T-helper 22 cell (primary cell): Measurements from ENCODE around the gene TCF4.

Experiments
- DNase-seq: peaks from one replicate; pipeline ENCODE4 v3.0.0-alpha.2; 2020; ENCODE audit warnings: low read depth

TCF4 gene

GRCh38 chr18:55320424-55321264 lies 267.3 kb downstream of the TCF4 start:
- DNase-seq = no peak

GRCh38 chr18:55319459-55320193 lies 268.4 kb downstream of the TCF4 start:
- DNase-seq = no peak

GRCh38 chr18:55318951-55319441 lies 269.0 kb downstream of the TCF4 start:
- no peak for DNase-seq

GRCh38 chr18:55317864-55318263 lies 270.1 kb downstream of the TCF4 start:
- no peak for DNase-seq

GRCh38 chr18:55317324-55317723 lies 270.7 kb downstream of the TCF4 start:
- DNase-seq = no peak

- DNase-seq = no peak
These were observed 271.4 kb downstream of the TCF4 start for GRCh38 chr18:55316486-55317184.

- DNase-seq = no peak
These were observed 273.3 kb downstream of the TCF4 start for GRCh38 chr18:55314615-55315237.

- no peak for DNase-seq
These were observed 274.0 kb downstream of the TCF4 start for GRCh38 chr18:55314031-55314430.

- DNase-seq = no peak
These were observed 277.1 kb downstream of the TCF4 start for GRCh38 chr18:55310863-55311262.

GRCh38 chr18:55310044-55310676 lies 277.8 kb downstream of the TCF4 start:
- no peak for DNase-seq

GRCh38 chr18:55309249-55309648 lies 278.7 kb downstream of the TCF4 start:
- DNase-seq = no peak

- DNase-seq = no peak
These were observed 280.5 kb downstream of the TCF4 start for GRCh38 chr18:55307505-55307904.

- no peak for DNase-seq
These were observed 281.5 kb downstream of the TCF4 start for GRCh38 chr18:55306359-55307024.

- no peak for DNase-seq
These were observed 285.7 kb downstream of the TCF4 start for GRCh38 chr18:55302167-55302833.

- DNase-seq = no peak
These were observed 286.2 kb downstream of the TCF4 start for GRCh38 chr18:55301824-55302166.

- DNase-seq = no peak
These were observed 287.0 kb downstream of the TCF4 start for GRCh38 chr18:55300936-55301531.

GRCh38 chr18:55300421-55300935 lies 287.5 kb downstream of the TCF4 start:
- DNase-seq = no peak

GRCh38 chr18:55296778-55297177 lies 291.2 kb downstream of the TCF4 start:
- no peak for DNase-seq

GRCh38 chr18:55296115-55296514 lies 291.9 kb downstream of the TCF4 start:
- DNase-seq = no peak

- DNase-seq = no peak
These were observed 297.1 kb downstream of the TCF4 start for GRCh38 chr18:55290898-55291297.
